Body of pancreas (tissue), 4 donors: ENCODE data around the gene ASB7.

ENCODE experiments used
- CTCF ChIP-seq, 7 experiments: fragments of 450-650 bp in 4 of 7; fragments of 200-600 bp in 3 of 7; sonication (generic) in 3 of 7; IDR thresholded peaks; one replicate each; pipeline ENCODE4 v1.5.1; 2016 to 2019; ENCODE audit warnings: antibody characterized with exemption in 7 of 7
- POLR2A ChIP-seq, 3 donors: fragments of 450-650 bp; IDR thresholded peaks; one replicate each; pipeline ENCODE4 v1.6.1; 2016; ENCODE audit warnings: antibody characterized with exemption in 3 of 3, mild to moderate bottlenecking in 2 of 3

- TF ChIP-seq POLR2A (IDR thresholded peaks at IDR 0.05) (no peak), CTCF (IDR thresholded peaks at IDR 0.05) (no peak)
These were observed 63.2 kb downstream of the ASB7 start for GRCh38 chr15:100665570-100665969.
